Measurements from ENCODE around the gene ATP6V1B1.

ATP6V1B1 gene

GRCh38 chr2:70977605-70978205 is 42.0 kb downstream of the ATP6V1B1 start:
- DNase-seq: peak; percentile 56

- peak; percentile 59 for DNase-seq
Measured at GRCh38 chr2:70978341-70979179, 42.9 kb downstream of the ATP6V1B1 start, which contains the start of gene ANKRD53. Gene ANKRD53, plus strand, starts transcription at chr2:70978630. Its CDS starts 16 bp downstream, at chr2:70978646.

GRCh38 chr2:70979180-70979488 is 43.4 kb downstream of the ATP6V1B1 start:
- DNase-seq: peak; percentile 53

GRCh38 chr2:70979626-70980025 is 43.9 kb downstream of the ATP6V1B1 start:
- DNase-seq: no peak

GRCh38 chr2:70981421-70981820 is 45.7 kb downstream of the ATP6V1B1 start:
- DNase-seq: no peak

- peak; percentile 48 for DNase-seq
Measured at GRCh38 chr2:70981866-70982810, 46.4 kb downstream of the ATP6V1B1 start.

GRCh38 chr2:70982971-70983370 is 47.3 kb downstream of the ATP6V1B1 start:
- peak; percentile 35 for DNase-seq

GRCh38 chr2:70983506-70984227 is 48.0 kb downstream of the ATP6V1B1 start:
- DNase-seq: peak; percentile 37

GRCh38 chr2:70984228-70984575 is 48.5 kb downstream of the ATP6V1B1 start:
- no peak for DNase-seq

- DNase-seq: peak; percentile 94
Measured at GRCh38 chr2:70984576-70985282, 49.0 kb downstream of the ATP6V1B1 start.

- peak; percentile 52 for DNase-seq
Measured at GRCh38 chr2:70985283-70985688, 49.6 kb downstream of the ATP6V1B1 start.

- DNase-seq: peak; percentile 34
Measured at GRCh38 chr2:70985956-70986355, 50.3 kb downstream of the ATP6V1B1 start.

GRCh38 chr2:70986499-70987189 is 50.9 kb downstream of the ATP6V1B1 start:
- DNase-seq: peak; percentile 44

GRCh38 chr2:70987386-70987785 is 51.7 kb downstream of the ATP6V1B1 start:
- DNase-seq: no peak

- no peak for DNase-seq
Measured at GRCh38 chr2:70988151-70988550, 52.5 kb downstream of the ATP6V1B1 start.

- DNase-seq: no peak
Measured at GRCh38 chr2:70988726-70989648, 53.3 kb downstream of the ATP6V1B1 start.

- DNase-seq: no peak
Measured at GRCh38 chr2:70990216-70990615, 54.5 kb downstream of the ATP6V1B1 start.

GRCh38 chr2:70991142-70991541 is 55.4 kb downstream of the ATP6V1B1 start:
- no peak for DNase-seq

GRCh38 chr2:70991742-70992141 is 56.0 kb downstream of the ATP6V1B1 start:
- no peak for DNase-seq
